Activated T-cell treated with anti-CD3 and anti-CD28 coated beads, Interleukin-2, amount 50 U/mL, for 24 hours (primary cell): ENCODE measurements around the gene BCL2L13.
A peak's percentile ranks its signal among the peaks of the same experiment; 100 is the strongest.
"Not testable (repeated sequence)": the region's sequence is repeated elsewhere in the genome, so short reads cannot be mapped to it uniquely, and the experiment has no call there.

ENCODE experiments used
- DNase-seq: peaks from one replicate; pipeline ENCODE4 v3.0.0-alpha.2; 2020
- H3K27ac Mint-ChIP-seq: 2 replicates; pipeline ENCODE4 v1.8.0; 2020; ENCODE audit warnings: mild to moderate bottlenecking, mixed read lengths
- H3K27me3 Mint-ChIP-seq: 2 replicates; pipeline ENCODE4 v1.8.0; 2020; ENCODE audit warnings: mixed read lengths
- H3K36me3 Mint-ChIP-seq: 2 replicates; pipeline ENCODE4 v1.8.0; 2020; ENCODE audit warnings: low read depth, mixed read lengths
- H3K4me1 Mint-ChIP-seq: 2 replicates; pipeline ENCODE4 v1.8.0; 2020; ENCODE audit warnings: low read depth, mixed read lengths
- H3K4me3 Mint-ChIP-seq: 2 replicates; pipeline ENCODE4 v1.8.0; 2020; ENCODE audit warnings: mild to moderate bottlenecking, moderate library complexity, mixed read lengths
- H3K9me3 Mint-ChIP-seq: 2 replicates; pipeline ENCODE4 v1.8.0; 2020; ENCODE audit warnings: mixed read lengths

The BCL2L13 gene

GRCh38 chr22:17628406-17629172 is 10.0 kb upstream of the BCL2L13 start, which contains the start of gene ATP6V1E1:
Gene ATP6V1E1 (minus strand): TSS chr22:17628749. CDS start chr22:17628635, 114 bp downstream.
- H3K36me3 Mint-ChIP-seq, result peaks cover 38% of the 10 kb centered on the region
- no peaks in the 10 kb centered on the region for H3K9me3 Mint-ChIP-seq
- peak within 1 kb of the TSS; percentile 98 for H3K4me3 Mint-ChIP-seq
- peak; percentile 97 for DNase-seq
- H3K4me1 Mint-ChIP-seq, result peaks cover 31% of the 10 kb centered on the region
- no peaks in the 10 kb centered on the region for H3K27me3 Mint-ChIP-seq
- peak within 1 kb of the TSS; percentile 98 for H3K27ac Mint-ChIP-seq

GRCh38 chr22:17629173-17629489 is 9.4 kb upstream of the BCL2L13 start:
- peak overlapping the region; percentile 98 for H3K4me3 Mint-ChIP-seq
- H3K27ac Mint-ChIP-seq, result peak overlapping the region; percentile 98
- H3K4me1 Mint-ChIP-seq, result peaks cover 25% of the 10 kb centered on the region
- H3K9me3 Mint-ChIP-seq, result no peaks in the 10 kb centered on the region
- H3K27me3 Mint-ChIP-seq, result no peaks in the 10 kb centered on the region
- DNase-seq, result no peak
- peaks cover 33% of the 10 kb centered on the region for H3K36me3 Mint-ChIP-seq

GRCh38 chr22:17629641-17630040 is 8.9 kb upstream of the BCL2L13 start:
- no peak overlapping the region for H3K27ac Mint-ChIP-seq
- H3K36me3 Mint-ChIP-seq, result peaks cover 31% of the 10 kb centered on the region
- no peak for DNase-seq
- H3K4me3 Mint-ChIP-seq, result peak overlapping the region; percentile 98
- H3K27me3 Mint-ChIP-seq, result no peaks in the 10 kb centered on the region
- H3K9me3 Mint-ChIP-seq, result no peaks in the 10 kb centered on the region
- peaks cover 22% of the 10 kb centered on the region for H3K4me1 Mint-ChIP-seq

GRCh38 chr22:17631076-17631565 is 7.4 kb upstream of the BCL2L13 start:
- peaks cover 10% of the 10 kb centered on the region for H3K4me1 Mint-ChIP-seq
- H3K27me3 Mint-ChIP-seq, result no peaks in the 10 kb centered on the region
- H3K4me3 Mint-ChIP-seq, result no peak overlapping the region
- H3K36me3 Mint-ChIP-seq, result peaks cover 18% of the 10 kb centered on the region
- no peak overlapping the region for H3K27ac Mint-ChIP-seq
- no peaks in the 10 kb centered on the region for H3K9me3 Mint-ChIP-seq
- no peak for DNase-seq

GRCh38 chr22:17633217-17633997 is 5.2 kb upstream of the BCL2L13 start:
- Mint-ChIP-seq H3K27me3 (no peaks in the 10 kb centered on the region), H3K36me3 (peaks cover 14% of the 10 kb centered on the region), H3K4me3 (no peak overlapping the region), H3K4me1 (peaks cover 14% of the 10 kb centered on the region), H3K27ac (peak overlapping the region; percentile 38), H3K9me3 (no peaks in the 10 kb centered on the region)
- no peak for DNase-seq

GRCh38 chr22:17633998-17634323 is 4.6 kb upstream of the BCL2L13 start:
- Mint-ChIP-seq H3K4me3 (no peak overlapping the region), H3K9me3 (no peaks in the 10 kb centered on the region), H3K27me3 (no peaks in the 10 kb centered on the region), H3K36me3 (peaks cover 14% of the 10 kb centered on the region), H3K4me1 (peaks cover 14% of the 10 kb centered on the region), H3K27ac (no peak overlapping the region)
- no peak for DNase-seq

GRCh38 chr22:17634696-17635095 is 3.9 kb upstream of the BCL2L13 start:
- H3K27ac Mint-ChIP-seq, result no peak overlapping the region
- H3K36me3 Mint-ChIP-seq, result peaks cover 20% of the 10 kb centered on the region
- no peaks in the 10 kb centered on the region for H3K27me3 Mint-ChIP-seq
- H3K9me3 Mint-ChIP-seq, result no peaks in the 10 kb centered on the region
- H3K4me3 Mint-ChIP-seq, result no peak overlapping the region
- peaks cover 11% of the 10 kb centered on the region for H3K4me1 Mint-ChIP-seq
- DNase-seq, result no peak

GRCh38 chr22:17636850-17637249 is 1.7 kb upstream of the BCL2L13 start:
- H3K27me3 Mint-ChIP-seq, H3K4me3 Mint-ChIP-seq, DNase-seq, H3K27ac Mint-ChIP-seq, H3K9me3 Mint-ChIP-seq: not testable (repeated sequence)
- Mint-ChIP-seq H3K36me3 (peaks cover 35% of the 10 kb centered on the region), H3K4me1 (peaks cover 23% of the 10 kb centered on the region)

- H3K4me3 Mint-ChIP-seq, result peak overlapping the region; percentile 87
- no peak for DNase-seq
- H3K4me1 Mint-ChIP-seq, result peaks cover 25% of the 10 kb centered on the region
- no peaks in the 10 kb centered on the region for H3K27me3 Mint-ChIP-seq
- no peaks in the 10 kb centered on the region for H3K9me3 Mint-ChIP-seq
- H3K36me3 Mint-ChIP-seq, result peaks cover 42% of the 10 kb centered on the region
- peak overlapping the region; percentile 97 for H3K27ac Mint-ChIP-seq
These were observed 921 bp upstream of the BCL2L13 start for GRCh38 chr22:17637490-17638181.

GRCh38 chr22:17638182-17638431 is 450 bp upstream of the BCL2L13 start:
- peak overlapping the region; percentile 97 for H3K27ac Mint-ChIP-seq
- no peak for DNase-seq
- H3K4me3 Mint-ChIP-seq, result peak overlapping the region; percentile 87
- H3K4me1 Mint-ChIP-seq, result peaks cover 29% of the 10 kb centered on the region
- H3K27me3 Mint-ChIP-seq, result no peaks in the 10 kb centered on the region
- no peaks in the 10 kb centered on the region for H3K9me3 Mint-ChIP-seq
- peaks cover 47% of the 10 kb centered on the region for H3K36me3 Mint-ChIP-seq

GRCh38 chr22:17639247-17639741 is 737 bp downstream of the BCL2L13 start:
- peaks cover 29% of the 10 kb centered on the region for H3K4me1 Mint-ChIP-seq
- peak overlapping the region; percentile 97 for H3K27ac Mint-ChIP-seq
- H3K36me3 Mint-ChIP-seq, result peaks cover 49% of the 10 kb centered on the region
- H3K4me3 Mint-ChIP-seq, result peak overlapping the region; percentile 87
- no peak for DNase-seq
- H3K27me3 Mint-ChIP-seq, result no peaks in the 10 kb centered on the region
- no peaks in the 10 kb centered on the region for H3K9me3 Mint-ChIP-seq

GRCh38 chr22:17641269-17641668 is 2.7 kb downstream of the BCL2L13 start:
- Mint-ChIP-seq H3K4me1 (peaks cover 30% of the 10 kb centered on the region), H3K27me3 (no peaks in the 10 kb centered on the region), H3K9me3 (no peaks in the 10 kb centered on the region), H3K36me3 (peaks cover 57% of the 10 kb centered on the region), H3K27ac (peak overlapping the region; percentile 44), H3K4me3 (peak overlapping the region; percentile 29)
- DNase-seq, result no peak

GRCh38 chr22:17642357-17642756 is 3.8 kb downstream of the BCL2L13 start:
- peak overlapping the region; percentile 59 for H3K27ac Mint-ChIP-seq
- not testable (repeated sequence) for H3K9me3 Mint-ChIP-seq, H3K4me3 Mint-ChIP-seq, DNase-seq, H3K27me3 Mint-ChIP-seq
- H3K4me1 Mint-ChIP-seq, result peaks cover 30% of the 10 kb centered on the region
- peaks cover 59% of the 10 kb centered on the region for H3K36me3 Mint-ChIP-seq

GRCh38 chr22:17647452-17647851 is 8.9 kb downstream of the BCL2L13 start:
- H3K9me3 Mint-ChIP-seq, result no peaks in the 10 kb centered on the region
- no peak for DNase-seq
- H3K36me3 Mint-ChIP-seq, result peaks cover 35% of the 10 kb centered on the region
- H3K27ac Mint-ChIP-seq, result no peak overlapping the region
- H3K4me3 Mint-ChIP-seq, result no peak overlapping the region
- H3K27me3 Mint-ChIP-seq, result no peaks in the 10 kb centered on the region
- H3K4me1 Mint-ChIP-seq, result peaks cover 5% of the 10 kb centered on the region

GRCh38 chr22:17647991-17648390 is 9.4 kb downstream of the BCL2L13 start:
- peaks cover 3% of the 10 kb centered on the region for H3K4me1 Mint-ChIP-seq
- no peak overlapping the region for H3K27ac Mint-ChIP-seq
- H3K36me3 Mint-ChIP-seq, result peaks cover 31% of the 10 kb centered on the region
- H3K9me3 Mint-ChIP-seq, result no peaks in the 10 kb centered on the region
- no peaks in the 10 kb centered on the region for H3K27me3 Mint-ChIP-seq
- no peak for DNase-seq
- no peak overlapping the region for H3K4me3 Mint-ChIP-seq
